ENCODE results near the gene NPY4R2. TPM values are rescaled to one million over a fixed set of nuclear protein-coding genes. Genes with fewer than 3 reads are reported as not detected.
"Not testable (repeated sequence)": the region's sequence is repeated elsewhere in the genome, so short reads cannot be mapped to it uniquely, and the experiment has no call there.

Gene NPY4R2
- total RNA-seq, 6 experiments from 2014 or later: not detected

GRCh38 chr10:47932824-47933223, 14.4 kb downstream of the NPY4R2 start:
- H3K9me3 ChIP-seq; H3K27ac ChIP-seq; intact Hi-C loops (cut with DNase I); DNase-seq; H3K27me3 ChIP-seq; H3K4me1 ChIP-seq; ATAC-seq; H3K4me3 ChIP-seq; H3K36me3 ChIP-seq: not testable (repeated sequence)
- no CpG with 5 or more reads among the region's 1 CpG for WGBS (ENCODE audit: insufficient coverage, low coverage, low lambda C conversion rate, missing lambda C conversion rate)

DNA sequence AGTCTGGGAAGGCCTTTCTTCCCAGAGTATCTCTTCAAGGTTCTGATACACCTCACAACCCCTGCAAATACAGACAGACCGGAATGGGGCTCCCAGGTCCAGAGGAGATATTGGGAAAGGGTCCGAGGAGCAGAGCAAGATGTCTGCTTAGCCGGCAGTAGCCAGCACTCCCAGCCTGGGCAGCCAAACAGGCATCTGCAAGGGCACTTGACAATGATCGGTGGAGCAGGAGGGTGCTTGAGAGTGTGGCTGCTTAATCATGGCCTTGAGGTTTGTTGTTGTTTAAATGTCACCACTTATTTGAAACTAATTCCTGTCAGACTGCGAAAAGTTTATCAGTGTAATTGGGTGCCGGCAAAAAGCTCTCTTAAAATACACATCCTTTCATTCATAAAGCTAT, 15.0 kb downstream of the NPY4R2 start:
- H3K27ac ChIP-seq; intact Hi-C loops (cut with DNase I); H3K4me1 ChIP-seq; ATAC-seq; H3K36me3 ChIP-seq; H3K9me3 ChIP-seq; DNase-seq; H3K27me3 ChIP-seq; H3K4me3 ChIP-seq: not testable (repeated sequence)
- WGBS (ENCODE audit: insufficient coverage, low coverage, low lambda C conversion rate, missing lambda C conversion rate): no CpG with 5 or more reads among the region's 6 CpGs

GRCh38 chr10:47936772-47937228, 18.3 kb downstream of the NPY4R2 start:
- H3K27ac ChIP-seq; H3K9me3 ChIP-seq; DNase-seq; H3K4me1 ChIP-seq; intact Hi-C loops (cut with DNase I); H3K36me3 ChIP-seq; H3K4me3 ChIP-seq; H3K27me3 ChIP-seq: not testable (repeated sequence)
- 88% methylated on average over 1 of the region's 8 CpGs for WGBS (ENCODE audit: insufficient coverage, low coverage, low lambda C conversion rate, missing lambda C conversion rate)
- peak in 1 of 4 donors; percentile 38 for ATAC-seq

GRCh38 chr10:47937634-47938033, 19.2 kb downstream of the NPY4R2 start:
- ATAC-seq; H3K9me3 ChIP-seq; H3K27ac ChIP-seq; intact Hi-C loops (cut with DNase I); H3K4me3 ChIP-seq; H3K36me3 ChIP-seq; H3K4me1 ChIP-seq; DNase-seq; H3K27me3 ChIP-seq: not testable (repeated sequence)
- no CpG with 5 or more reads among the region's 3 CpGs for WGBS (ENCODE audit: insufficient coverage, low coverage, low lambda C conversion rate, missing lambda C conversion rate)

GRCh38 chr10:47940821-47941220, 22.4 kb downstream of the NPY4R2 start:
- H3K4me1 ChIP-seq; H3K9me3 ChIP-seq; H3K27me3 ChIP-seq; DNase-seq; intact Hi-C loops (cut with DNase I); H3K27ac ChIP-seq; H3K4me3 ChIP-seq; H3K36me3 ChIP-seq; ATAC-seq: not testable (repeated sequence)
- WGBS (ENCODE audit: insufficient coverage, low coverage, low lambda C conversion rate, missing lambda C conversion rate): no CpG with 5 or more reads among the region's 2 CpGs

GRCh38 chr10:47941379-47941778, 22.9 kb downstream of the NPY4R2 start:
- intact Hi-C loops (cut with DNase I); H3K4me1 ChIP-seq; H3K9me3 ChIP-seq; ATAC-seq; DNase-seq; H3K36me3 ChIP-seq; H3K4me3 ChIP-seq; H3K27me3 ChIP-seq; H3K27ac ChIP-seq: not testable (repeated sequence)
- WGBS (ENCODE audit: insufficient coverage, low coverage, low lambda C conversion rate, missing lambda C conversion rate): 55% methylated on average over 1 of the region's 6 CpGs

- DNase-seq; H3K9me3 ChIP-seq; H3K27ac ChIP-seq; intact Hi-C loops (cut with DNase I); H3K4me3 ChIP-seq; H3K4me1 ChIP-seq; ATAC-seq; H3K36me3 ChIP-seq; H3K27me3 ChIP-seq: not testable (repeated sequence)
- 45% methylated on average over 1 of the region's 8 CpGs for WGBS (ENCODE audit: insufficient coverage, low coverage, low lambda C conversion rate, missing lambda C conversion rate)
Observed at GRCh38 chr10:47942351-47943019, 24.0 kb downstream of the NPY4R2 start.

- intact Hi-C loops (cut with DNase I); H3K27me3 ChIP-seq; H3K4me1 ChIP-seq; H3K9me3 ChIP-seq; H3K36me3 ChIP-seq; H3K4me3 ChIP-seq; H3K27ac ChIP-seq; DNase-seq: not testable (repeated sequence)
- ATAC-seq: peak in 1 of 4 donors; percentile 17
- WGBS (ENCODE audit: insufficient coverage, low coverage, low lambda C conversion rate, missing lambda C conversion rate): no CpG with 5 or more reads among the region's 4 CpGs
Observed at GRCh38 chr10:47943328-47943727, 24.9 kb downstream of the NPY4R2 start.

DNA sequence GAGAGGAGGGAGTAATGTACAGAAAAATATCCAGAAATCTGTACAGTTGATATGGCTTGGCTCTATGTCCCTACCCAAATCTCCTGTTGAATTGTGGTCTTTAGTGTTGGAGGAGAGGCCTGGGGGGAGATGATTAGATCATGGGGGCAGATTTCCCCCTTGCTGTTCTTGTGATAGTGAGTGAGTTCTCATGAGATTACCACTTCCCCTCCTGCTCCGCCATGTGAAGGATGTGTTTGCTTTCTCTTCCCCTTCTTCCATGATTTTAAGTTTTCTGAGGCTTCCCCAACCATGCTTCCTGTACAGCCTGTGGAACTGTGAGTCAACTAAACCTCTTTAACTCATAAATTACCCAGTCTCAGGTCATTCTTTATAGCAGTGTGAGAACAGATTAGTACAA, 29.0 kb downstream of the NPY4R2 start:
- H3K4me3 ChIP-seq: not testable (repeated sequence)

GRCh38 chr10:47957158-47957557, 38.7 kb downstream of the NPY4R2 start:
- DNase-seq; ATAC-seq; H3K4me1 ChIP-seq; H3K27ac ChIP-seq; intact Hi-C loops (cut with DNase I); H3K9me3 ChIP-seq; H3K4me3 ChIP-seq; H3K36me3 ChIP-seq; H3K27me3 ChIP-seq: not testable (repeated sequence)
- WGBS (ENCODE audit: insufficient coverage, low coverage, low lambda C conversion rate, missing lambda C conversion rate): 77% methylated on average over 7 of the region's 8 CpGs

More for the DNA sequence above, 29.0 kb downstream of the NPY4R2 start:
- DNase-seq; H3K4me1 ChIP-seq; H3K36me3 ChIP-seq; H3K27ac ChIP-seq; H3K9me3 ChIP-seq; intact Hi-C loops (cut with DNase I); H3K27me3 ChIP-seq: not testable (repeated sequence)
- 57% methylated on average over 1 of the region's 1 CpG for WGBS (ENCODE audit: insufficient coverage, low coverage, low lambda C conversion rate, missing lambda C conversion rate)
- ATAC-seq: peak in 1 of 4 donors; percentile 36

- H3K4me1 ChIP-seq; H3K4me3 ChIP-seq; H3K9me3 ChIP-seq; H3K27ac ChIP-seq; DNase-seq; ATAC-seq; H3K27me3 ChIP-seq; H3K36me3 ChIP-seq; intact Hi-C loops (cut with DNase I): not testable (repeated sequence)
- WGBS (ENCODE audit: insufficient coverage, low coverage, low lambda C conversion rate, missing lambda C conversion rate): no CpG with 5 or more reads among the region's 5 CpGs
Observed at GRCh38 chr10:47959677-47960076, 41.2 kb downstream of the NPY4R2 start.

DNA sequence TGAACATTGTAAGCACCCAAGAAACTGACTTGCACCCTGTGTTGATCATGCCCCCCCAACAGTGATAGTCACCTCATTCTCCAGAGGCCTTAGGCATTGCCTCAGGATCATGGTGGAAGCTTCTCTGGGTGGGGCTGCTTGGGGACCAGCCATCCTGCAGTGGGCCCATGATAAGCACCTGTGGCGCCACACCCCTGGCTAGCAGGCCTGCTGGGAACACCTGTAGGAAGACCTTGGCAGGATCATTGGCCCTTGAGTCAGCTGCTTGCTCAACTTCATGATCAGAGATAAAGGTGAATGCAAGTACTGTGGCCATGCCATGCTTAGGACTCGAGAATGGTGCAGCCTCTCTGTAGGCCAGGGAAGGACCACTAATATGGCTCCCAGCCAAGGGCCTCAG, 42.2 kb downstream of the NPY4R2 start:
- H3K4me3 ChIP-seq; intact Hi-C loops (cut with DNase I); ATAC-seq: not testable (repeated sequence)

More for the DNA sequence above, 42.2 kb downstream of the NPY4R2 start:
- H3K9me3 ChIP-seq, H3K27ac ChIP-seq, DNase-seq, H3K27me3 ChIP-seq, H3K36me3 ChIP-seq, H3K4me1 ChIP-seq: not testable (repeated sequence)
- no CpG with 5 or more reads among the region's 2 CpGs for WGBS (ENCODE audit: insufficient coverage, low coverage, low lambda C conversion rate, missing lambda C conversion rate)
